HCT116 (cell line): ENCODE measurements around the gene XPNPEP1.

ENCODE experiments used
- CTCF ChIP-seq, 3 experiments: fragments of 200-600 bp in 1 of 3; sonication (generic) in 1 of 3; IDR thresholded peaks in 2 of 3; conservative IDR thresholded peaks in 1 of 3; 2 replicates each; pipeline ENCODE4 v1.5.1; 2012 to 2017; ENCODE audit warnings: low read depth in 2 of 3, low read length in 2 of 3, antibody characterized with exemption in 1 of 3, borderline replicate concordance in 1 of 3, control low read depth in 1 of 3, mild to moderate bottlenecking in 1 of 3, mixed read lengths in 1 of 3, mixed run types in 1 of 3, moderate library complexity in 1 of 3; ENCODE audit not compliant: insufficient read depth in 1 of 3
- POLR2A ChIP-seq: IDR thresholded peaks from 2 replicates; pipeline ENCODE4 v1.7.0; 2011; ENCODE audit warnings: borderline replicate concordance; ENCODE audit not compliant: insufficient read depth, insufficient read length; ENCODE audit errors: extremely low read depth
- POLR2AphosphoS5 ChIP-seq: IDR thresholded peaks from 2 replicates; pipeline ENCODE4 v1.6.1; 2011; ENCODE audit warnings: mild to moderate bottlenecking, low read depth, low read length, moderate library complexity
- SP1 ChIP-seq: IDR thresholded peaks from 2 replicates; pipeline ENCODE4 v1.6.1; 2012; ENCODE audit warnings: low read depth
- ZNF274 ChIP-seq: fragments of 200-500 bp; sonication (Bioruptor generic); IDR thresholded peaks from 2 replicates; pipeline ENCODE4 v1.6.1; 2014; ENCODE audit warnings: mild to moderate bottlenecking, low read depth, low read length, inconsistent platforms

GRCh38 chr10:109895848-109896247 is 27.5 kb downstream of the XPNPEP1 start:
- TF ChIP-seq POLR2A, result no peak
- no peak for TF ChIP-seq ZNF274
- TF ChIP-seq SP1, result no peak
- no peak for TF ChIP-seq CTCF (IDR thresholded peaks at IDR 0.05 in 2 of 3, conservative IDR thresholded peaks at IDR 0.05 in 1 of 3; ENCODE audit: borderline replicate concordance in 1 of 3, insufficient read depth in 1 of 3, low read depth in 2 of 3, low read length in 2 of 3)
- TF ChIP-seq POLR2AphosphoS5, result no peak
